ENCODE data around the gene JARID2. TPM values are rescaled to one million over a fixed set of nuclear protein-coding genes. Genes with fewer than 3 reads are reported as not detected.

Gene JARID2
- total and polyA plus RNA-seq, 9 of the 15 experiments (the other 6 are each of a cell fraction or from before 2014, with no cell fraction given) = 5.0 to 29.0 (median 15.6) TPM

DNA sequence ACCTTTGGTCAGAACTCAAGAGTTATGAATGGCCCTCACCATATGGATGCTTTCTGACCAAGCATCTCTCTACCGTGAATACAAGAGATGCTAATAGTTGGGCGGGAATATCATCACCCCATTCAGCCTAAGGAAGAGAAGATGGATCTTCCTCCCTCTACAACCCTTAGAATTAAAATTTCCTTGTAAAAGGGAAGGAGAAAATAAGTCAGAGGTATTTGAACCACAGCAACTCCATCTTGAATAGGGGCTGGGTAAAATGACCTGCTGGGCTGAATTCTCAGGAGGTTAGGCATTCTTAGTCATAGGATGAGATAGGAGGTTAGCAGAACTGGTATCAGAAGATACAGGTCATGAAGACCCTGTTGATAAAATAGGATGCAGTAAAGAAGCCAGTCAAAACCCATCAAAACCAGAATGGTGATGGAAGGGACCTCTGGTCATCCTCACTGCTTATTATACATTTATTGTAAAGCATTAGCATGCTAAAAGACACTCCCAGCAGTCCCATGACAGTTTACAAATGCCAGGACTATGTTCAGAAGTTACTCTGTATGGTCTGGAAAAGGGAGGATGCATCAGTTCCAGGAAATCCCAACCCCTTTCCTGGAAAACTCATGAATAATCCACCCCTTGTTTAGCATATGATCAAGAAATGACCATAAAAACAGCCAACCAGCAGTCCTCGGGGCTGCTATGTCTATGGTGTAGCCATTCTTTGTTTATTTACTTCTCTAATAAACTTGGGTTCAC, 315.8 kb downstream of the JARID2 start (continued):
- TF ChIP-seq, protein P1, sequence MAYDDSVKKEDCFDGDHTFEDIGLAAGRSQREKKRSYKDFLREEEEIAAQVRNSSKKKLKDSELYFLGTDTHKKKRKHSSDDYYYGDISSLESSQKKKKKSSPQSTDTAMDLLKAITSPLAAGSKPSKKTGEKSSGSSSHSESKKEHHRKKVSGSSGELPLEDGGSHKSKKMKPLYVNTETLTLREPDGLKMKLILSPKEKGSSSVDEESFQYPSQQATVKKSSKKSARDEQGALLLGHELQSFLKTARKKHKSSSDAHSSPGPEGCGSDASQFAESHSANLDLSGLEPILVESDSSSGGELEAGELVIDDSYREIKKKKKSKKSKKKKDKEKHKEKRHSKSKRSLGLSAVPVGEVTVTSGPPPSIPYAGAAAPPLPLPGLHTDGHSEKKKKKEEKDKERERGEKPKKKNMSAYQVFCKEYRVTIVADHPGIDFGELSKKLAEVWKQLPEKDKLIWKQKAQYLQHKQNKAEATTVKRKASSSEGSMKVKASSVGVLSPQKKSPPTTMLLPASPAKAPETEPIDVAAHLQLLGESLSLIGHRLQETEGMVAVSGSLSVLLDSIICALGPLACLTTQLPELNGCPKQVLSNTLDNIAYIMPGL (CRISPR knock-in tag; IDR thresholded peaks at IDR 0.05) = no peak
- TF ChIP-seq, protein P2, sequence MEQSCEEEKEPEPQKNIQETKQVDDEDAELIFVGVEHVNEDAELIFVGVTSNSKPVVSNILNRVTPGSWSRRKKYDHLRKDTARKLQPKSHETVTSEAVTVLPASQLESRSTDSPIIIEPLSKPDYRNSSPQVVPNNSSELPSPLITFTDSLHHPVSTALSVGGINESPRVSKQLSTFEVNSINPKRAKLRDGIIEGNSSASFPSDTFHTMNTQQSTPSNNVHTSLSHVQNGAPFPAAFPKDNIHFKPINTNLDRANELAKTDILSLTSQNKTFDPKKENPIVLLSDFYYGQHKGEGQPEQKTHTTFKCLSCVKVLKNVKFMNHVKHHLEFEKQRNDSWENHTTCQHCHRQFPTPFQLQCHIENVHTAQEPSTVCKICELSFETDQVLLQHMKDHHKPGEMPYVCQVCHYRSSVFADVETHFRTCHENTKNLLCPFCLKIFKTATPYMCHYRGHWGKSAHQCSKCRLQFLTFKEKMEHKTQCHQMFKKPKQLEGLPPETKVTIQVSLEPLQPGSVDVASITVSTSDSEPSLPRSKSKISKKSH (CRISPR knock-in tag; IDR thresholded peaks at IDR 0.05) = no peak
- TF ChIP-seq TEAD4 (IDR thresholded peaks at IDR 0.05; ENCODE audit: low read length) = no peak
- TF ChIP-seq TEAD4 (CRISPR knock-in tag; IDR thresholded peaks at IDR 0.05; ENCODE audit: borderline replicate concordance) = no peak
- TF ChIP-seq ARNT (IDR thresholded peaks at IDR 0.05) = no peak
- no peak for TF ChIP-seq NFE2L1 (tag; IDR thresholded peaks at IDR 0.05; ENCODE audit: borderline replicate concordance, low read depth)
- TF ChIP-seq PPARD (CRISPR knock-in tag; IDR thresholded peaks at IDR 0.05) = no peak
- TF ChIP-seq ETV5 (CRISPR knock-in tag; IDR thresholded peaks at IDR 0.05; ENCODE audit: low read depth) = no peak
- TF ChIP-seq CREB1 (IDR thresholded peaks at IDR 0.05) = no peak
- TF ChIP-seq CREB1 (CRISPR knock-in tag; IDR thresholded peaks at IDR 0.05) = no peak
- TF ChIP-seq PTTG1 (tag; IDR thresholded peaks at IDR 0.05; ENCODE audit: low read depth) = peak; percentile 81
- no peak for TF ChIP-seq ZNF695 (CRISPR knock-in tag; IDR thresholded peaks at IDR 0.05)
- no peak for TF ChIP-seq CSDE1 (IDR thresholded peaks at IDR 0.05)
- TF ChIP-seq FOXM1 (IDR thresholded peaks at IDR 0.05; ENCODE audit: low read depth) = no peak
- TF ChIP-seq FOXM1 (CRISPR knock-in tag; IDR thresholded peaks at IDR 0.05; ENCODE audit: low read depth) = no peak
- TF ChIP-seq KDM5B (IDR thresholded peaks at IDR 0.05; ENCODE audit: insufficient replicate concordance, low read depth, low read length) = no peak
- no peak for TF ChIP-seq TFAM (CRISPR knock-in tag; conservative IDR thresholded peaks at IDR 0.05)
- TF ChIP-seq, protein P3, sequence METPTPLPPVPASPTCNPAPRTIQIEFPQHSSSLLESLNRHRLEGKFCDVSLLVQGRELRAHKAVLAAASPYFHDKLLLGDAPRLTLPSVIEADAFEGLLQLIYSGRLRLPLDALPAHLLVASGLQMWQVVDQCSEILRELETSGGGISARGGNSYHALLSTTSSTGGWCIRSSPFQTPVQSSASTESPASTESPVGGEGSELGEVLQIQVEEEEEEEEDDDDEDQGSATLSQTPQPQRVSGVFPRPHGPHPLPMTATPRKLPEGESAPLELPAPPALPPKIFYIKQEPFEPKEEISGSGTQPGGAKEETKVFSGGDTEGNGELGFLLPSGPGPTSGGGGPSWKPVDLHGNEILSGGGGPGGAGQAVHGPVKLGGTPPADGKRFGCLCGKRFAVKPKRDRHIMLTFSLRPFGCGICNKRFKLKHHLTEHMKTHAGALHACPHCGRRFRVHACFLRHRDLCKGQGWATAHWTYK (CRISPR knock-in tag; IDR thresholded peaks at IDR 0.05) = no peak
- no peak for TF ChIP-seq EP400 (IDR thresholded peaks at IDR 0.05)
- no peak for TF ChIP-seq ZSCAN32 (CRISPR knock-in tag; IDR thresholded peaks at IDR 0.05)
- no peak for TF ChIP-seq GTF2E2 (tag; IDR thresholded peaks at IDR 0.05)

Measured in K562 (cell line).